ENCODE measurements around the gene NAALADL2. TPM values are rescaled to one million over a fixed set of nuclear protein-coding genes. Genes with fewer than 3 reads are reported as not detected.

The NAALADL2 gene
- total and polyA plus RNA-seq, 2 of the 8 experiments (the other 6 are each of a cell fraction or from before 2014, with no cell fraction given): 0.12 to 0.22 TPM

DNA sequence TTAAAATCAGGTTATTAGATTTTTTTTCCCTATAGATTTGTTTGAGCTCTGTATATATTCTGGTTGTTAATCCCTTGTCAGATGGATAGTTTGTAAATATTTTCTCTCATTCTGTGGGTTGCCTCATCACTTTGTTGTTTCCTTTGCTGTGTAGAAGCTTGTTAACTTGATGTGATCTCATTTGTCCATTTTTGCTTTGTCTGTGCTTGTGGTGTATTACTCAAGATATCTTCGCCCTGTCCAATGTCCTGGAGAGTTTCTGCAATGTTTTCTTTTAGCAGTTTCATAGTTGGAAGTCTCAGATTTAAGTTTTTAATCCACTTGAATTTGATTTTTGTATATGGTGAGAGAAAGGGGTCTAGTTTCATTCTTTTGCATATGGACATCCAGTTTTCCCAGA is 699.1 kb downstream of the NAALADL2 start (continued):
- TF ChIP-seq CHD7 (IDR thresholded peaks at IDR 0.05; ENCODE audit: insufficient replicate concordance, low read length) (no peak), EZH2 (IDR thresholded peaks at IDR 0.05; ENCODE audit: low read depth, low read length, severe bottlenecking) (no peak), CEBPB (IDR thresholded peaks at IDR 0.05; ENCODE audit: low read depth, low read length) (no peak), KDM5A (IDR thresholded peaks at IDR 0.05; ENCODE audit: low read length) (no peak), EP300 (IDR thresholded peaks at IDR 0.05; ENCODE audit: borderline replicate concordance in 1 of 2, low read depth in 2 of 2, low read length in 2 of 2) (no peak)
